IPS-11a (cell line): Measurements from ENCODE around the gene CCM2.

ENCODE experiments used
- H3K4me3 ChIP-seq: one replicate; pipeline ENCODE4 v1.5.1; 2013; ENCODE audit warnings: low read depth, low read length, control low read depth

CCM2 gene

DNA sequence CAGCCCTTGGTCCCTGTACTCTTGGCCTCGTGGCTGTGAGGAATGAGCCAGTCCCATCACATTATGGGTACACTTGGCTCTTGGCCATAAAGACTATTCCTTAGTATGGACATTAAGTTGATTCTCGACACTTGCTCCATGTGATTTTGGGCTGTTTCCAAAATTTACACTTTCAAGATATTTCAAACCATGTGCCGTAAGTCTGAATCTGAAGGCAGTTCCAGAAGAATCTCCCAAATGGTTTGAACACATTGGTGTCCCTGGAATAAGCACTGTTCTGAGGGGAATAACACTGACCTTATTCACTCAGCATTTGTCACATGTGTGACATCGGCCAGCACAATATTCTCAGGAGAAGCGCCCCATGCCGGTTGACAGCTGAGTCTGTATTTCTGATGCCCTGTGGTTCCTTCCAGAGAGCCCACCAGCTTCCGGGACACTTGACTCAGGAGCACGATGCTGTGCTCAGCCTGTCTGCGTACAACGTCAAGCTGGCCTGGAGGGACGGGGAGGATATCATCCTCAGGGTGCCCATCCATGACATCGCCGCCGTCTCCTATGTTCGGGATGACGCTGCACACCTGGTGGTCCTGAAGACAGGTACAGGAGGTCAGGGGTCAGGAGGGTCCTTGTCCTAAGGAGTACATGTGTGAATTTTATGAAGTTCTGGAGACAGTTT, 64.2 kb downstream of the CCM2 start:
- no peak overlapping the region for H3K4me3 ChIP-seq

DNA sequence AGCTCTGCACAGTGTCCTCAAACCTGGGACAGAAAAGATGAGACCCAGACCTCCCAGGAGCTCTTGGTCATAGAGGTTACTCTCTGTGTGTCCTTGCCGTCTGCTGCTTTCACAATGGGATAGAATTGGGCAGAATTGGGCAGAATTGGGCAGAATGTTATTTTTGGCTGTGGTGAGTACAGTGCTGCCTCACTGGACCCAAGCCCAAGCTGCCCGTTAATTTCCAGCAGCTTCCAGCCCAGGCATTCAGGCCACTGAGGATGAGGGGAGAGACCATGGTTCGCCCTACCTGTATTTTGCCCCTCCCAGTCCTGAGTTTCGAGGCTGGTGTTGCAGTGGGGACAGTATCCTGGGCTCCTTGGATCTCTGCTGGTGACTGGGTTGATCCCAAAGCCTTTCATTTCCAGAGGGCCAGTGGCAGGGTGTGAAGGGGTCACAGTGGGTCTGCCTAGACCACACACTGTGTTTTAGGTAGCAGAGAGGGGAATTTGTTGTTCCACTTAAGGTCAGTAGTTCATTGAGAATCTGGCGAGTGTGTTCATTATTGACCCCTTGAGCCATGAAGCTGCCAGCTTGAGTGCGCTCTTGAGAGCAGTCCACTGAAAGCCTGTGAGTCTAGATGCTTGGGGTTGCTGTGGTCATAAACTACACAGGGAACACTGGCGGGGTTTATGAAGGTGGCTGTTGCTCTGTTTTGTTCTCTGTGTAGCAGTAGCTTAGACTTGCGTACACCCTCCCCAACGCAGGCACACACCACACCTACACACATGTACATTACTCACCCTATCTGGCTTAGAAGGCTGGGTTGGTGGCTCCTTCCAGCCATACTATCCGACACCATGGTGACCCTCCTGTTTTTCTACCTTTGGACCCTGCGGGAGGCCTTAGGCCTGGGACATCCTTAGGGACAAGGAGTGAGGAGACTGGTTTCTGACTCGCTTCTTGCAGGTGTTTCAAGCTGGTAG, 65.3 kb downstream of the CCM2 start:
- no peak overlapping the region for H3K4me3 ChIP-seq

DNA sequence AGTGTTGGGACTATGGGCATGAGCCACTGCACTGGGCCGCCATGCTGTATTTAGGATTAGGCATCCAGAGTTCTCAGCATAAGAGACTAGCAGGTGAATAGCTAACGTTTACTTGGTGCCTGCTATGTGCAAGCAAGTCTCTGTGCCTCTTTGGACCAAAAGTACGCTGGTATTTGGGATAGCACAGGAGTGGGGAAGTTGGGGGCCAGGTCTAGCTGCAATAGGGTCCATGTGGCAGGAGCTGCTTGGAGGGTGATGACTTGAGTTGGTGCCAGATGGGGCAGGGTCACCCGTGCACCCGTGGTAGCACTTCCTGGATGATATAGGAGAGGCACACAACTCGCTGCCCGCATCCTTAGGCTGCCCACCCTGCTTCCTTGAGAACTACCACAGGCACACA, 66.4 kb downstream of the CCM2 start:
- no peak overlapping the region for H3K4me3 ChIP-seq

DNA sequence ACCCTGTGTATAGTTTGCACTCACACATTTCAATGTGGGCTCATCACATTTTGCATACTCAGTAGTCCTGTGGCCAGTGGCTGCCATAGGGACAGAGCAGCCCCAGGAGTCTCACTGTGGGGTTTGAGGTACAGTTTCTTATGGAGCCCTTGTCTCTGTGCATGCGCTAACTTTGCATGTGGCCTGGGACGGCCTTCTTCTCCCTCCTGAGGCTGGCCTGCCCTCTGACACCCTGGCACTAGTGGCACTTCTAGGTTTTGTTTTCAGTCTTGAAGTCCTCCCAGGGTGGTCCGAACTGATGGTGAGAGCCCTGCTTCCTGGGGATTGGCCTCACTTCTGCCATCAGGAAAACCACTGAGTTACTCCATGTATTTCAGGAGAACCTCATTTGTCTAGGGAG, 67.6 kb downstream of the CCM2 start:
- H3K4me3 ChIP-seq, result no peak overlapping the region

DNA sequence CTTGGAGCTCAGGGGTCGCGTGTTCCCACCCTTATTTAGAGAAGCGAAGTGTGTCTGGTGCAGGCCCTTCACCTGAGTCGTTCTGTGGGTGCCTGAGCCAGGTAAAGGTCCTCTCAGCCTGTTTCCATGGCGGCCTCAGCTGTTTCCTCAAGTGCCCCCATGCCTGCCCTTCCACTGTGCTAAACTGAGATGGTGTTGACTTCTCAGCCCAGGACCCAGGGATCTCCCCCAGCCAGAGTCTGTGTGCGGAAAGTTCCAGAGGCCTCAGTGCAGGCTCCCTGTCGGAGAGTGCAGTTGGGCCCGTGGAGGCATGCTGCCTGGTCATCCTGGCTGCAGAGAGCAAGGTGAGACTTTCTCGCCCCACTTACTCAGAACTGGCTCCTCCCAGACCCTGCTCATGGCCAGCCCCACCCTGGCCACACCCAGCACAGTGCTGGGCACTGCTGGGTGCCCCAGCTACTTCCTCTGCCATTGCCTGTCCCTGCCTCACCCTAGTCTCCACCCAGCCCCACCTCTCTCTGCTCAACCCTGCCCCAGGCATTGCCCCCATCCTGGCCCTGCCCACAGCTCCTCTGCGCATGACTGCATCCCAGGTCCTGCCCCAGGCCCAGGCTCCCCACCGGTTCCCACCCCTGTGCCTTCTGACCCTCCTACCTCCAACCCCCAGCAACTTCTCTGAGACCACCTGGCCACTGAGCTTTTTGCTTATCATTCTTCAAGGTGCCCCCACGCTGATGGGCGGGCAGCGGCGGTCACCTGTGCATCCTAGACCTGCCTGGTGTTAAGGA, 68.4 kb downstream of the CCM2 start:
- H3K4me3 ChIP-seq, result no peak overlapping the region

DNA sequence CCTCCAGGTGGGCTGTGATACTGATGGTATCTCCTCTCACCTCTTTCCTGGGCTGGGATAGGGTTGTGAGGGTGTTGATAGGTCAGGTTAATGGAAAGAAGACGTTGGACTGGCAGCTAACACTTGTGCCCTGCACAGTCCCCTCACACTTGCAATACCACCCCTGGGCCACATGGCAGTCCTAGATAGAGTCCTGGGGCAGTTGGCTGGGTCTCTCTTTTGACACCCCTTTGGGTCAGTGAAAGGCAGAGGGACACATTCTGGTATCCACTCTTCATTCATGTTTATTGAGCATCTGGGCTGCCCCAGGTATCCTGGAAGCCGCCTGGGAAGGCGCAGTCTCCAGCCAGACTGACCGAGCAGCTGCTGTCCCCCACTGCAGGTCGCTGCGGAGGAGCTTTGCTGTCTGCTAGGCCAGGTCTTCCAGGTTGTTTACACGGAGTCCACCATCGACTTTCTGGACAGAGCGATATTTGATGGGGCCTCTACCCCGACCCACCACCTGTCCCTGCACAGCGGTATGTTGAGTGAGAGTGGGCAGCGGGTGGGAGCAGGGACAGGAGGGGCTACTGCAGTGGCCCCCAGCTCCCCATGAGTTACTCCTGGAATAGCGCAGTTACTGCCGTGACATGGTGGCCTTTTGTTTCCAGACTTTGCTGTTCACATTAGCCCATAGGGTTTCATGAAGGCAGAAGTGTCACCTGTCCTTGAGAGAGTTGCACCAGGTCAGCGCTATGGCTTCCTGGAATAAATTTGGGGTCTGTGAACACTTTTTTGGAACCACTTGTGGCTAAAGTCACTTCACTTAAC, 69.6 kb downstream of the CCM2 start:
- H3K4me3 ChIP-seq, result no peak overlapping the region

DNA sequence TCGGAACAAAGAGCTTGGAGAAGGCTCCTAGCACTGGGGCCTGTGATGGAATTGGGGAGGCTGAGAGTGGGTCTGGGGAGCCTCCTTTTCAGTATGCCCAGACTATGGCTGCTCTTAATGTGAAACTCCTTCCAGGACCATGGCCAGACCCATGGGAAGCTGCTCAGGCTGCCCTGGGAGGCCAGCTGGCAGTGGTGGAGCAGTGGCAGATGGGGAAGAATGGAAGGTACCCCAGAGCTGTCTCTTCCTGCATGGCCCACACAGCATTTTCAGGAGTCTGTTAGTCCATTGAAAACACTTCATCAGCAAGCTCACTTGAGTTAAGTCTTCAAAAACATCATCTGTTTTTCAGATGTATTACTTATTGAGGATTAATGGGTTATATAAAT, 70.2 kb downstream of the CCM2 start:
- H3K4me3 ChIP-seq, result no peak overlapping the region

DNA sequence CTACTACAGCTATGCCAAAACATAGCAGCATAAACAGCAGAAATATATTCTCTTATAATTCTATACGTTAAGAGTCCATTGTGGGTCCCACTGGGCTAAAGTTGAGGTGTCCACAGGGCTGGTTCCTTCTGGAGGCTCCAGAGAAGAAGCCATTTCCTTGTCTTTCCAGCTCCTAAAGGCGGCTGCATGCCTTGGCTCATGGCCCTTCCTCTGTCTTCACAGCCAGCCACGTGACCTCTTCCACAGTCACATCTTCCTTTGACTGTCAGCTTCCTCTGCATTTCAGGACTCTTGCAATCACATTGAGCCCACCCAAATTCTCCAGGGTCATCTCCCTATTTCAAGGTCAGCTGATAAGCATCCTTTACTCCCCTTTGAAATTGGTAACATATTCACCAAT, 71.5 kb downstream of the CCM2 start:
- H3K4me3 ChIP-seq, result no peak overlapping the region

DNA sequence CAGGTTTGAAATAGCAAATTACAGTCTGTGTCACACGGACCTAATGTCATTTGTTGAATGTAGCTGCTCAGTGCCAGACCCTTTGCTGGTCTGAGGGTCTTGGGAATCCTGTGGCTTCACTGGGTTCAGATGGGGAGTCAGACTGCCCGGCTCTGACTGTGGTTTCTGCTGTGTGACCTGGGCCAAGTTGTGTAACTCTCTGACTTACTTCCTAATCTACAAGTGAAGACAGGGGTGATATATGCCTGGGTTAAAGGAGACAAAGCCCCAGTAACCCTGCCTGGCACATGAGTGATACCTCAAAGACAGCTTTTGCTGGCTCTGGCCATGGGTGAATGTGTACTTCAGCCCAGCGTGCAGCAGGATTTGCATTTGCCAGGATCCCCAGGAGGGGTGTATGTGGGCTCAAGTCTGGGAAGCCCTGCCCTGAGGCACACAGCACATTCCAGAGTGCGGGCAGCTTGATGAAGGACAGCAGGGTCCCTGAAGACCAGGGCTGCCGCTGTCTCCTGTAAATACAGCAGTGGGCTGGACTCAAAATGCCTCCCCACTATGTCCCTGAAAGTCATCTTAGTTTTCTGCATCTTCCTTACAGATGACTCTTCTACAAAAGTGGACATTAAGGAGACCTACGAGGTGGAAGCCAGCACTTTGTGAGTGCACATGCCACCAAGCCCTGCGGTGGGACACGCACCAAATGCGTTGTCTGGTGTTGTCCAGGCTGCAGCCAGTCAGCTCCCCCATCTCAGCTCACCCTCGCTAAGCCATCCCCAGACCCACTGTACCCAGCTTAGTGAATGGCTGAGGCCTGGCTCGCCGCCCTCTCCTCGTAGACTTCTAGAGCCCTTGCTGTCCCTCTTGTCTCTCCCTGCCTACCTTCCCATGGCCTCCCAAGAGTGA, 72.4 kb downstream of the CCM2 start:
- no peak overlapping the region for H3K4me3 ChIP-seq

DNA sequence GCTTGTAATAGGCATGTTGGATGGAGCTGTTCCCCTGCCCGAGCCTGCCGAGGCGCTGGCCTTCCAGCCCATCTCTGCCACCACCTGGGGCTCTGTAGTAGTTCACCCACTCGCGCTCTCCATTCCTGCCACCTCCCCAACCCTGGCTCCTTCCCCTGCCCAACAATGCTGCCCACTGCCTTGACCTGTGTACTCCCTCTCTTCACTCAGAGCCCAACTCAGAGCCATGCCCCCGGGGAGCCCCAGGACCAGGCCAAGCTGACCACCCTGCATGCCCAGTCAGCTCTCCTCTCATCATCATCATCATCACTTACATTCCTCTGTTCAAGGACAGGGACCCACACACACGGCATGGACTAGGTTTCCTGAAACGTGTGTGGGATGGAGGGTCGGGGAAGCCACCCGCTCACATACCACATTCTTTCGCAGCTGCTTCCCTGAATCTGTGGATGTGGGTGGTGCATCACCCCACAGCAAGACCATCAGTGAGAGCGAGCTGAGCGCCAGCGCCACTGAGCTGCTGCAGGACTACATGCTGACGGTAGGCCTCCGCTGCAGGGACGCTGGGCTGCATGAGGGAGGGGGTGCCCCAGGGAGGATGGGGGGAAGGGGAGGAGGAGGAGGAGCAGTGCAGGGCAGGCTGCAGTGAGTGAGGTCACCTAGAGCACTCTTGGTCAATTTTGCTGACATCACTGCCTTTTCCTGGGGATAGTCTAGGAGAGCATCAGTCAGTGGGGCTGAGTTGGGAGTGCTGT, 73.2 kb downstream of the CCM2 start:
- no peak overlapping the region for H3K4me3 ChIP-seq

DNA sequence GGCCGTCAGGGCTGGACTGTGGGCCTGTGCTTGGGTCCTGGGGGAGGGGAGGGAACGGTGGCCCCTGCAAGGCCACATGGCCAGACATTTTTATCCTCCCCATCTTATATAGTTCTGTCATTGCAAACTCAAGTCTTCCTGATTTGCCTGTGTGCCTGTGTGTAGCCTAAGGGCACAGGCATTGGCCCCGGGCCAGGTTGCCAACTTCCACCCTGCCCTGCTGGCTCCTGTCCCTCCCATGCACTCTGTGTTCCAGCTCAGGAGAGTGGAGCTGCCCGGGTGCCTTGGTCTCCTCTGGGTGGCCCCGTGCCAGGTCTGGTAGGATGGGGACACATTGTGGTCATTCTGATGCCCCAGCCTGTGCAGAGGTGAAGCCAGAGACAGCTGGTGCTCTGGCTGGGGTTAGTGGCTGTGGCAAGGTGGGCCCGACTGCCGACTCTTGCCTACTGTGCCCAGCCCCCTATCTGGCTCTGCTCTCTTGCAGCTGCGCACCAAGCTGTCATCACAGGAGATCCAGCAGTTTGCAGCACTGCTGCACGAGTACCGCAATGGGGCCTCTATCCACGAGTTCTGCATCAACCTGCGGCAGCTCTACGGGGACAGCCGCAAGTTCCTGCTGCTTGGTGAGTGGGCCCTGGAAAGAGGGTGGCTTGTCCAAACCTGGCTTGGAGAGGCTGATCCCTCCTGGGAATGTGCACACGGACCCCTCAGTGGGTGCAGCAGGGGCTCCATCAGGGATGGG, 74.0 kb downstream of the CCM2 start:
- H3K4me3 ChIP-seq, result no peak overlapping the region

DNA sequence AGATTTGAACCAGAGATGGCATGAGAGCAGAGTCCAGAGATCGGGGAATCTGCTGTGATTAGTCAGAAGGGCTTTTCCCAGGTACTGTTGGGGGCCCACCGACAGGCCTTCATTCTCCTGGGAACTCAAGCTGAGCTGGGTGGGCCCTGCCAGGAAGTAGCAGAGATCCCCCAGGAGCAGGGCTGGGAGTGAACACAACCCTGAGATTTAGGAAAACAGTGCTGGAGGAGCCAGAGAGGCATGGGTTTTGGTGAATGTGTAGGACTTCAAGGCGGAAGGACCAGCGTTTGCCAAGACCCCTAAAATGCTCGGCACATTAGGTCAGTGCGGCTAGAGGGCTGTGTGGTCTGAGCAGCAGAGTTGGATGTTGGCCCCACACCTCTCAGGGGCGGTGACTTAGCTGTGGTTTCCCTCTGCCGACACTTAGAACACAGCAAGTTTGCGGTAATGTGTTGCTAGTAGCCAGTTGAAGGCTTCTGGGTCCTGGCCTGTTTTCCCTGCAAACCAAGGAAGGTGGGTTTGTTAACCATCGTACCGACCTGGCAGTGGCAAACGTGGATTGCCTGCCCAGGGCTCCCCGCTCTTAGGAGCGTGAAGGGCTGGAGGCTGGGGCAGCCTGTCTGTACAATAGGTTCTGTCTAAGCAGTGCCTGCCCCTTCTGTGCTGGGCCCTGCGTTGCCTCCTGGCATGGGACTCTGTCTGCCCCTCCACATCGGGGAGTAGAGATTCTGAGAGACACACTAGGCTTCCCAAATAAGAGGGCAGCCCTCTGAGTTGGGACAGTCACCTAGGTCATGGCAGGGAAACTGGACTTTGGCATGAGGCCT, 74.7 kb downstream of the CCM2 start:
- H3K4me3 ChIP-seq, result no peak overlapping the region

DNA sequence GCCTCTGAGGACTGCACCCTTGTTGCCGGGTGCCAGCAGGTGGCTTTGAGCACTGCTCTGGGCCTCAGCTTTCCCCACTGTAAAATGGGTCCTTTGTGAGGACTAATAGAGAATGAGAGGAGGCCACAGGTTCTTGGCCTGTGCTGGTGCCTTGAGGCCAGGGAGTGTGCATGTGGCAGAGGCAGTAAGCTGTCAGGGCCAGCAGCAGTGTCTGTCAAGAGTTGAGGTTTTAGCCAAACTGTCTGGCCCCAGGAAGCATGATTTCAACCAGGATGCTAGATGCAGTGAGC, 75.3 kb downstream of the CCM2 start:
- H3K4me3 ChIP-seq, result no peak overlapping the region

DNA sequence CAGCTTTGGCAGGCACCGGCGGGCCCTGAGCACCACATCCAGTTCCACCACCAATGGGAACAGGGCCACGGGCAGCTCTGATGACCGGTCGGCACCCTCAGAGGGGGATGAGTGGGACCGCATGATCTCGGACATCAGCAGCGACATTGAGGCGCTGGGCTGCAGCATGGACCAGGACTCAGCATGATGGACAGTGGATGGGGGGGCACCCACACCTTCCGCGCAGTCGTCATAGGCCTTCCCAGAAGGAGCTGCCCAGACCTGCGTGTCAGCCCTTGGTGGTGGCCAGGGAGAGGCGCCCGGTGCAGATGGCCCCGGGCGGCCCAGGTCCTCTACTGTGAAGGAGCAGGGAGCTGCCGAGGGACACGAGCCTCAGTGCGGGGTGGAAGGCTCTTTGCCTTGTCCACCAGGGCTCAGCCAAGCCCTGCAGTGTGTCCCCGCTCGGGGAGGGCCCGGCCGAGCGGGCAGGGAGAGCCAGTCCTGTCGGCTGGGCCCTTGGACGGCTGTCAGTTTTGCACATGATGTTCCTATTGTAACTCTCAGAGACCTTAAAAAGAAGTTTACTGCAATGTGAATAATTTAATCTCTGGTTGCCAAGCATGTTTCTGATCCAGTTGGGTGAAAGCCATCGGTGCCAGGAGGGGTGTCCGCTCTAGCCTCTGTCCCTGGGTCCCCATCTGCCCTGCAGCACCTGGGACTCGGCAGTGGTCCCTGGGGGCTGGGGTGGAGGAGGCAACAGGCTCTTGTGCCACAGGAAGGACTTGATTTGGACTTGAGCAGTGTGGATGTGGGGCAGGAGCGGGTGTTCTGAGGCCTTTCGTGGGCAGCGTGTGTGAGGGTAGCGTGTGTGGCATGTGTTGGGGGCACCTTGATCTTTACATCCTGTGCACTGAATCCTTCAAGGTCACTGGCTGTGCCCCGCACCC, 76.1 kb downstream of the CCM2 start:
- H3K4me3 ChIP-seq, result no peak overlapping the region

DNA sequence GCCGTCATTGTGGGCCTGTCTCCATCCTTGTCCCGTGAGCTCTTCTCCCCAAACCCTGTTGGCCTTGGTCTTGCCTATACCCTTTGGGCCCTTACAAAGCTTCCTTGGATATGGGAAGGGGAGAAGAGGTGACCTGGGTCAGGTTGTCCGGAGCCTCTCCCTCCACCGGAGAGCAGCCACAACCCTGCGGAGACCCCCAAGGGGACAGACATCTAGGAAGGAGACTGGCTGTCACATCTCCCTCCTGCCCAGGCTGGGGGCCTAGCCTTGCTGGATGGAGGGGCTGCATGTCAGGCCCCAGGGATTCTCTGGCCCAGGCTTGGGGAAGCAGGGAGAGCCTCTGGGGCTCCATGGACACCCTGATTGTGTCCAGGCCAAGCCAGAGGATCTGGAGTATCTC, 76.9 kb downstream of the CCM2 start:
- no peak overlapping the region for H3K4me3 ChIP-seq

DNA sequence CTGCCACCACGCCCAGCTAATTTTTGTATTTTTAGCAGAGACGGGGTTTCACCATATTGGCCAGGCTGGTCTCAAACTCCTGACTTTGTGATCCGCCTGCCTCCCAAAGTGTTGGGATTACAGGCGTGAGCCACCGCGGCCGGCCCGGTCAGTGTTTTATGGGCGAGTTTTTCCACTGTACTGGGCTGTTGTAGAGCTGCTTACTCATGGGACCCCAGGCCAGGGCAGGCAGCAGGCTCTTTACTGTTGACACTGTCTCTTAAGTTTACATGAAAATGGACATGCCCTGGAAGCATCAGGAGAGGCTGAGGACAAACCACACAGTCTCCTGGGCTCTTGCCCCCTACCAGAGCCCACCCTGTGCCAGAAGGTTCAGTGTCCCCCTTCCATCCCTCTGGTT, 77.6 kb downstream of the CCM2 start:
- no peak overlapping the region for H3K4me3 ChIP-seq
